Islet precursor cell (in vitro differentiated cells): Measurements from ENCODE around the gene RASL10A.

Experiments
- DNase-seq: peaks from one replicate; pipeline ENCODE4 v3.0.0-alpha.2; 2018

RASL10A gene

GRCh38 chr22:29337631-29338284 lies 22.3 kb upstream of the RASL10A start:
- DNase-seq: no peak

- no peak for DNase-seq
Observed at GRCh38 chr22:29336751-29337490, 21.4 kb upstream of the RASL10A start.

- DNase-seq: no peak
Observed at GRCh38 chr22:29335656-29336055, 20.2 kb upstream of the RASL10A start.

- DNase-seq: no peak
Observed at GRCh38 chr22:29334696-29335344, 19.3 kb upstream of the RASL10A start.

GRCh38 chr22:29334148-29334547 lies 18.7 kb upstream of the RASL10A start:
- no peak for DNase-seq

- DNase-seq: no peak
Observed at GRCh38 chr22:29332886-29333496, 17.5 kb upstream of the RASL10A start.

GRCh38 chr22:29331658-29332300 lies 16.3 kb upstream of the RASL10A start:
- DNase-seq: no peak

GRCh38 chr22:29331213-29331612 lies 15.7 kb upstream of the RASL10A start:
- no peak for DNase-seq

GRCh38 chr22:29330753-29331152 lies 15.3 kb upstream of the RASL10A start:
- DNase-seq: peak; percentile 92

GRCh38 chr22:29330291-29330690 lies 14.8 kb upstream of the RASL10A start:
- no peak for DNase-seq

- DNase-seq: no peak
Observed at GRCh38 chr22:29329581-29329980, 14.1 kb upstream of the RASL10A start.

- DNase-seq: no peak
Observed at GRCh38 chr22:29328566-29329500, 13.3 kb upstream of the RASL10A start.

- no peak for DNase-seq
Observed at GRCh38 chr22:29328055-29328454, 12.6 kb upstream of the RASL10A start.

- no peak for DNase-seq
Observed at GRCh38 chr22:29327089-29327764, 11.7 kb upstream of the RASL10A start.

GRCh38 chr22:29326481-29326880 lies 11.0 kb upstream of the RASL10A start:
- no peak for DNase-seq

- no peak for DNase-seq
Observed at GRCh38 chr22:29325785-29326315, 10.4 kb upstream of the RASL10A start.

GRCh38 chr22:29325356-29325755 lies 9.9 kb upstream of the RASL10A start:
- no peak for DNase-seq

GRCh38 chr22:29323641-29324040 lies 8.1 kb upstream of the RASL10A start:
- DNase-seq: no peak

- no peak for DNase-seq
Observed at GRCh38 chr22:29320546-29320945, 5.0 kb upstream of the RASL10A start.

- DNase-seq: no peak
Observed at GRCh38 chr22:29319072-29319471, 3.6 kb upstream of the RASL10A start.

GRCh38 chr22:29317827-29318454 lies 2.4 kb upstream of the RASL10A start:
- no peak for DNase-seq
